ENCODE data around the gene DZIP1.

DNA sequence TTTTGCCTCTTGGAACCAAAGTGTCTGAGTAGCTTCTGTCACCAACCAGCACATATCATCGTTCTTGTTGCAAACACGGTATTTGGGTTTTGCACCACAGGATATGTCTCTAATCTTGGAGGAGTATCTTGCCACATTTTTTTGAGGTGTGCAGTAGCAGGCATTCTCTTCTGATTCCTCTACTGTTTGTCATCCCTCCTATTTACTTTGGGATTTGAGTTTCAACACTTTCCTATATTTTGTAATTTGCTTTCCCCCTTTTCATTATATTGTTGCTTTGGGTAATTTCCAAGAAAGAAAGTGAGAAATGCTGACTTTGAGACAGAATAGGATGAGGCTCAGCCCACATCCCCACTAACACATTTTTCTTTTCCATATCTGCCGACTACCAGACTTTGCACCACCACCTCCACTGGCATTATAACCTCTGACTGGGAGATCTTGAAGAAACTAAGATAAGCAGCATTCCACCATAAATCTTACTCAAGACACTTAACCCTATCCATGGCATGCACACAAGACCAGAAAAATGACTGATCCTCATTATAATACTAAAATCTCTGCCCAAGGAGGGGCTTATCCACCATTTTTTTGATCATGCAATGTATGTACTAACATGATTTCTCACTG, 12.0 kb upstream of the DZIP1 start:
- TF ChIP-seq, protein P1, sequence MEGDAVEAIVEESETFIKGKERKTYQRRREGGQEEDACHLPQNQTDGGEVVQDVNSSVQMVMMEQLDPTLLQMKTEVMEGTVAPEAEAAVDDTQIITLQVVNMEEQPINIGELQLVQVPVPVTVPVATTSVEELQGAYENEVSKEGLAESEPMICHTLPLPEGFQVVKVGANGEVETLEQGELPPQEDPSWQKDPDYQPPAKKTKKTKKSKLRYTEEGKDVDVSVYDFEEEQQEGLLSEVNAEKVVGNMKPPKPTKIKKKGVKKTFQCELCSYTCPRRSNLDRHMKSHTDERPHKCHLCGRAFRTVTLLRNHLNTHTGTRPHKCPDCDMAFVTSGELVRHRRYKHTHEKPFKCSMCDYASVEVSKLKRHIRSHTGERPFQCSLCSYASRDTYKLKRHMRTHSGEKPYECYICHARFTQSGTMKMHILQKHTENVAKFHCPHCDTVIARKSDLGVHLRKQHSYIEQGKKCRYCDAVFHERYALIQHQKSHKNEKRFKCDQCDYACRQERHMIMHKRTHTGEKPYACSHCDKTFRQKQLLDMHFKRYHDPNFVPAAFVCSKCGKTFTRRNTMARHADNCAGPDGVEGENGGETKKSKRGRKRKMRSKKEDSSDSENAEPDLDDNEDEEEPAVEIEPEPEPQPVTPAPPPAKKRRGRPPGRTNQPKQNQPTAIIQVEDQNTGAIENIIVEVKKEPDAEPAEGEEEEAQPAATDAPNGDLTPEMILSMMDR (IDR thresholded peaks at IDR 0.05), result no peak
- TF ChIP-seq POLR2A (IDR thresholded peaks at IDR 0.05), result no peak
- TF ChIP-seq POLR2AphosphoS5 (IDR thresholded peaks at IDR 0.05), result no peak
- TF ChIP-seq EP300 (IDR thresholded peaks at IDR 0.05; ENCODE audit: low read depth), result no peak

Data from transverse colon (tissue), 4 donors.